Uterus (tissue), 2 donors: Measurements from ENCODE around the gene MACROD1.

Experiments used
- POLR2A ChIP-seq, 2 donors: fragments of 450-650 bp; IDR thresholded peaks; one replicate each; pipeline ENCODE4 v1.6.1; 2016; ENCODE audit warnings: antibody characterized with exemption in 2 of 2, mild to moderate bottlenecking in 1 of 2, moderate library complexity in 1 of 2
- TF ChIP-seq, protein P1 (sequence below), 4 experiments: fragments of 200-600 bp in 2 of 4; fragments of 450-650 bp in 2 of 4; sonication (generic) in 2 of 4; IDR thresholded peaks; one replicate each; pipeline ENCODE4 v1.5.1; 2016 to 2019; ENCODE audit warnings: antibody characterized with exemption in 4 of 4, mild to moderate bottlenecking in 2 of 4, moderate library complexity in 1 of 4

DNA sequence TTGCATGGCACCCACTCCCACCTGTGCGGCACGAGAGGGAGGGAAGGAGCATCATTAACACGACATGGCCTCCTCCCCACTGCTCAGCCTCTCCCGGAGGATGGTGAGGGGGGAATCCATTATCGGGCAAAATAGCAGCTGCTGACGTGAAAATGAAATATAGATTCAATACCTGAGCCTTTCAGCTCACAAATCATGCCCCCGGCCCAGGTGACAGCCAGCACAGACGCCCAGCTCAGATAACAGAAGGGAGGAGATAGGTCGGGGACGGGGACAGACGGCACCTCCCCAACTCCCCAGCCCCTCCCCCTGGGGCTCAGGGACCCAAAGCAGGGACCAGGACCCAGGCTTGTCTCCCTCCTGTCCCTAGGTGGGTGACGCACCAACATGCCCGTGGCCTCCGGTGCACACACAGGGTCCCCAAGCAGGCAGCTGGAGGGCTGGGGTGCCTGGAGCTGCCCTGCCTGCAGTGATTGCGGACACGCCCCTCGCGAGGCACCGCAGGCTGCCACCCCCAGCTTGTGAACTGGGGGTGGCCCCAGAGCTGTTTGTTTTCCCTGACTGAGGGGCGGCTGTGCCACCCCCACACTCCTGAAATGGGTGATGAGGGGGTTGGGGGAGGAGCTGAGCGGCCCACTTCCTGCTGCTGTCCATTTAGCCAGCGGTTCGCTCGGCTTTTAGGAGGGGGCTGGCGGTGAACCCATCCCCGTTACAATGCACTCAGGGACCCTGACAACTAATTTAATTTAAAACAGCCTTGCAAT lies 98.5 kb downstream of the MACROD1 start:
- TF ChIP-seq, protein P1, sequence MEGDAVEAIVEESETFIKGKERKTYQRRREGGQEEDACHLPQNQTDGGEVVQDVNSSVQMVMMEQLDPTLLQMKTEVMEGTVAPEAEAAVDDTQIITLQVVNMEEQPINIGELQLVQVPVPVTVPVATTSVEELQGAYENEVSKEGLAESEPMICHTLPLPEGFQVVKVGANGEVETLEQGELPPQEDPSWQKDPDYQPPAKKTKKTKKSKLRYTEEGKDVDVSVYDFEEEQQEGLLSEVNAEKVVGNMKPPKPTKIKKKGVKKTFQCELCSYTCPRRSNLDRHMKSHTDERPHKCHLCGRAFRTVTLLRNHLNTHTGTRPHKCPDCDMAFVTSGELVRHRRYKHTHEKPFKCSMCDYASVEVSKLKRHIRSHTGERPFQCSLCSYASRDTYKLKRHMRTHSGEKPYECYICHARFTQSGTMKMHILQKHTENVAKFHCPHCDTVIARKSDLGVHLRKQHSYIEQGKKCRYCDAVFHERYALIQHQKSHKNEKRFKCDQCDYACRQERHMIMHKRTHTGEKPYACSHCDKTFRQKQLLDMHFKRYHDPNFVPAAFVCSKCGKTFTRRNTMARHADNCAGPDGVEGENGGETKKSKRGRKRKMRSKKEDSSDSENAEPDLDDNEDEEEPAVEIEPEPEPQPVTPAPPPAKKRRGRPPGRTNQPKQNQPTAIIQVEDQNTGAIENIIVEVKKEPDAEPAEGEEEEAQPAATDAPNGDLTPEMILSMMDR (IDR thresholded peaks at IDR 0.05), result no peak
- TF ChIP-seq POLR2A (IDR thresholded peaks at IDR 0.05), result no peak
